Measurements from ENCODE around the gene RAB44.
A peak's percentile ranks its signal among the peaks of the same experiment; 100 is the strongest.
"Not testable (repeated sequence)": the region's sequence is repeated elsewhere in the genome, so short reads cannot be mapped to it uniquely, and the experiment has no call there.

The RAB44 gene, protein sequence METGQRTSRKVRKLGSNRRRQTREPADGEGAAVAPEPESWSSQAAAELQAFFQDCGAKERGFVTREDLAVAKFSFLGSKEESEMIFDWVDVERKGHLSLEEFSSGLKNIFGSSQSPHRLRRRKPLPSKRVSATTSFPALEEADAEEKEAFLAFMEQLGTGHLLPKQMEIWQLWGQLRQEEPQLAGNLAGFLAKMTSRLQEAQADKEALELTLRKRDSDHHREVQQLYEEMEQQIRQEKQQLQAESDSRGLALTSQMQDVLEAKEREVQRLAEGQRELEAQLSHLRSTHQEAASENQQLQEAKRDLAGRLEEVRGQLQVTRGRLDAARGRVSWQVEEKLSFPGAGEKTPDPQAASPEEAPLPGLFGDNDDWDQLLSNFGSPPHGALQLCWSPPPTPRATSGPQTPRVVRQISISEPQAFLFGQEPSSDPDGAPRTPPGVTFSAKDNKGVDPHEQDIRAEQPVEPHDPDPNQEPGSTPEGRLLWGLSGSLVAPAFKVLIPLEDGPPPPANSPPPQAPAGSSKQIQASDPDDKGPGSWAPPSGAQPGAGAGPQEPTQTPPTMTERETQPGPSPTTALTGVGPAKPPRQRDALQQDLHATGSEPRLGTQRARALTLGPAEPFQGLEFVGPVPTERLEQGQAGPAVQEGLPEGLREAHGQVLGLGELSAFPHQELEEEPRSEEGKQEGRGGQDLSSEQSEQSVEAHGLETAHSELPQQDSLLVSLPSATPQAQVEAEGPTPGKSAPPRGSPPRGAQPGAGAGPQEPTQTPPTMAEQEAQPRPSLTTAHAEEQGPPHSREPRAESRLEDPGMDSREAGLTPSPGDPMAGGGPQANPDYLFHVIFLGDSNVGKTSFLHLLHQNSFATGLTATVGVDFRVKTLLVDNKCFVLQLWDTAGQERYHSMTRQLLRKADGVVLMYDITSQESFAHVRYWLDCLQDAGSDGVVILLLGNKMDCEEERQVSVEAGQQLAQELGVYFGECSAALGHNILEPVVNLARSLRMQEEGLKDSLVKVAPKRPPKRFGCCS

GRCh38 chr6:36697481-36697903 lies at the start of gene RAB44:
Gene RAB44, plus strand, starts transcription at chr6:36697826. Its CDS starts 6,410 bp downstream, at chr6:36704236.
- no peak for DNase-seq (ENCODE audit: low read depth, low spot score)

GRCh38 chr6:36649086-36649485 lies 48.5 kb upstream of the RAB44 start:
- H3K27ac ChIP-seq: no peak overlapping the region
- DNase-seq (ENCODE audit: low read depth, low spot score): no peak

More at GRCh38 chr6:36697481-36697903, at the start of gene RAB44:
- H3K27ac ChIP-seq: no peak within 1 kb of the TSS

GRCh38 chr6:36649701-36650484 lies 47.7 kb upstream of the RAB44 start:
- no peak for DNase-seq (ENCODE audit: low read depth, low spot score)
- no peak overlapping the region for H3K27ac ChIP-seq

DNA sequence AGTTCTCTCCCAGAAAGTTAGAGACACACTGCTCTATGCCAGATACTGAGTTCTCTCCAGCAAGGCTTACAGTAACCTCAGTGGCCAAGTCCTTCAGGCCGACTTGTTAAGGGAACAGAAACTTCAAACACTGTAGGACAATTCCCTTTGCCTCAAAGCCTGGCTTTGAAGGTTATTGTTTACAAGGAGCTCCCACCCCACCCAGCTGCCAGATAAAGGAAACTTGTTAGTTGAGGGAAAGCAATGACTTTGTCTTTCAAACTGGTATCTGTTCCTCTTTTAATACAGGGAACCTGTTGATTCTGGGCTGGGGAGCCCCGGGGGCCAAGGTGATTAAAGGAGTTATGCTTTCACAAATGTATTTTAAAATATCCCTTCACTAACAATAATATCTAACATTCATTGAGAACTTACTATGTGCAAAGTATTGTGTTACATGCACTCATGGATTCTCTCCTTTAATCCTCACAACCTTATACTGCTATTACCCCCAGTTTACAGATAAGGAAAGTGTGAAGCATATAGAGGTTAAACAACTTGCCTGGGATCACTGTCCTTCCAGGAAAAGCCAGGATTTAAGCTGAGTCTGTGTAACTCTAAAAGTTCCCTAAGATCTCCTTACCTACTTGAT lies 46.7 kb upstream of the RAB44 start:
- H3K27ac ChIP-seq: no peak overlapping the region
- DNase-seq (ENCODE audit: low read depth, low spot score): no peak

GRCh38 chr6:36651659-36652379 lies 45.8 kb upstream of the RAB44 start:
- DNase-seq (ENCODE audit: low read depth, low spot score): no peak
- H3K27ac ChIP-seq: no peak overlapping the region

DNA sequence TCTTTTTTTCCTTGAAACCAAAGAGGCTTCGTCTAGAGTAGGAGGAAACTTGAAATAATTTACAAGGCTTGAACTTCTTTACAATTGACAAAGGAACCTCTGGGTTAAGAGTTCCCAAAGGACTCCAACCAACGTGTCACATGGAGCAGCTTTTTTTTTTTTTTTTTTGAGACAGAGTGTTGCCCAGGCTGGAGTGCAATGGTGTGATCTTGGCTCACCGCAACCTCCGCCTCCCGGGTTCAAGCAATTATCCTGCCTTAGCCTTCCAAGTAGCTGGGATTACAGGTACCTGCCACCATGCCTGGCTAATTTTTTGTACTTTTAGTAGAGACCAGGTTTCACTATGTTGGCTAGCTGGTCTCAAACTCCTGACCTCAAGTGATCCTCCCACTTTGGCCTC lies 43.2 kb upstream of the RAB44 start:
- H3K27ac ChIP-seq: not testable (repeated sequence)

GRCh38 chr6:36655085-36655724 lies 42.4 kb upstream of the RAB44 start:
- no peak for DNase-seq (ENCODE audit: low read depth, low spot score)
- no peak overlapping the region for H3K27ac ChIP-seq

More for the DNA sequence above, 43.2 kb upstream of the RAB44 start:
- DNase-seq (ENCODE audit: low read depth, low spot score): not testable (repeated sequence)

GRCh38 chr6:36656441-36656840 lies 41.2 kb upstream of the RAB44 start:
- no peak overlapping the region for H3K27ac ChIP-seq
- DNase-seq (ENCODE audit: low read depth, low spot score): no peak

GRCh38 chr6:36657271-36657670 lies 40.4 kb upstream of the RAB44 start:
- DNase-seq (ENCODE audit: low read depth, low spot score): no peak
- H3K27ac ChIP-seq: peak overlapping the region; percentile 18

DNA sequence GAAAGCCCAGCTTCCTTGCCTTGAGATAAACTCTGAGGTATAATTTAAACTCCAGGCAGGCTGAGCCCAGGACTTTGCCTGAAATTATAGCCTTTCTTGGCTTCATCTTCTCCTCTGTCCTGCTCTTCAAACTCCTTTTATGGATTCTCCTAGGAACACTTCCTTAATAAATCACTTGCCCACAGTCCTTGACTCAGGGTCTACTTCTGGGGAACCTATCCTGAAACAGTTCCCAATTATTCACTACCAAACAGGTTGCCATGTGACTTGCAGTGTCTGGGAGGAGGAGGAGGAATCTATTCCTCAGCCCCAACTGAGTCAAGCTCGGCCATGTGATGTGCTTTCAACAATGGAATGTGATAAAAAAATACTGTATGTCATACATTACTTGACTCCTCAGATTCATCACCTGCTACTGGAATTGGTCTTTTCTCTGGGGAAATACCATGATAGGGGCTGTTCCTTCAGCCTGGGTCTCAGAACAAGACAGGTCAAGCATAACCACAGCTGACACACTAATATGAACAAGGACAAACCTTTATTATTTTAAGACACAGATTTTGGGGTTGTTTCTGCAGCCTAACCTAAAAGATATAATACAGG lies 39.6 kb upstream of the RAB44 start:
- peak; percentile 91 for DNase-seq (ENCODE audit: low read depth, low spot score)
- H3K27ac ChIP-seq: peak overlapping the region; percentile 18

- no peak overlapping the region for H3K27ac ChIP-seq
- no peak for DNase-seq (ENCODE audit: low read depth, low spot score)
Measured at GRCh38 chr6:36659271-36659670, 38.4 kb upstream of the RAB44 start.

DNA sequence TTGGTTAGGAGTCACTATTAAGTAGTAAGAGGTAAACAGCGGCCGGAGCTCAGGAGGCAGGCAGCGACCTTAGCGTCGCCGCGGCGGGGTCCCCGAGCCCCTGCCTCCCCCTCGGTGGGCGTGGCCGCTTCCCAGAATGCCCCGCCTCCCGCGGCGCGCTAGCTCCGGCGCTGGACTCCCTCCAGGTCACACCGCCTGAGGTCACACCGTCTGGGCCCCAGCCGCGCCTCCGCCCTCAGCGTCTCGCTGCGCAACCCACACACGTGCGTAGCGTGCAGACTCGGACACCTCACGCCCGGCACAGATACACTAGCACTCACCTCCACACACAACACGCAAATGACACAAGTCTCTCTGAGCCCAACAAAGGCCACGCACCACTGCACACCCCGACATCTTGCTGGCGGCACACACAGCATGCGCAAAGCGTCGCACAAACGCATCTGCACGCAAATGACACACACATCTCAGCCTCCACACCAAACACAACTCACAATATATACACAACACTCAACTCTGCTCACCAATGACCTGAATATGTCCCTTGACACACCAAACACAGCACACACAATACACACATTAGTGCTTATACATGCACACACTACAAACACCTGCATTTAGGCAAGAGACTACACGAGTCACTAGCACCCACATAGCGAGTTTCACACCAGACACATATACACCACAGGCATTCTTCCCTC lies 36.7 kb upstream of the RAB44 start:
- DNase-seq (ENCODE audit: low read depth, low spot score): no peak
- H3K27ac ChIP-seq: no peak overlapping the region

DNA sequence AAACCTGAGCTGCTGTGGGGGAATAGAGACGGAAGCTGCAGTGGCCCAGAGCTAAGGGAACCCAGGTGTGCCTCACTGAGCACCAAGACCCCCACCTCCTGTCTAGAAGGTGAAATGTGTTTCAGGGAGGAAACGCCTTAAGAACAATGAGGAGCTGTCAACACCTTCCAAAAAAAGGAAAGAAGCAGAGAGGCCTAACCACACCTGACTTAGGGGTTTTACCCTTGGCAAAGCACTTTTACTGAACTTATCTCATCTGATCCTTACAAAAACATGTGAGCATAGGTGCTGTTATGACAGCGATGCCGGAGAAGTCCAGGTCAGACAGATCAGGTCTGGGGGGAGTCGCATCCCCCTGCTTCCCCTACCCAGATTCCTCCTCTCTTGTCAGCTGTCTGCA lies 35.2 kb upstream of the RAB44 start:
- H3K27ac ChIP-seq: no peak overlapping the region
- DNase-seq (ENCODE audit: low read depth, low spot score): no peak

DNA sequence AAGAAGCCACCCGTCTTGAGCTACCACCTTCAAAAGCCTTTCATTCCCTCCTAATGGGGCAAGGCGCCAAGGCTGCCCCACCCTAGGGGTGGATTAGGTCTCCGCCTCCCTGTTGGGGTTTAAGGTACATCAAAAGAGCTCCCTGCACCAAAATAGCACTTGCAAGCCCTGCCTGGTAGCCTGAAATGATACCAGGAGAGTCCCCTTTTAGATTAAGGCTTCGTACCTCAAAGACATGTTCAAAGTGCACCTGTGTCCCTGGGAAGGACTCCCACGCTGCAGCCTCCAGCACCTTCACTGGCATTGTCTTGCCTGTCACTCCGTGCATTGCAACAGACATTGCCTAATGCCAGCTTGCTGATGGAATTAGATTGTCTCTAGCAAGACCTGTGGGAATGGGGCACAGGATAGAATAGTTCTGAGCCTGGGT lies 34.8 kb upstream of the RAB44 start:
- H3K27ac ChIP-seq: no peak overlapping the region
- DNase-seq (ENCODE audit: low read depth, low spot score): no peak

DNA sequence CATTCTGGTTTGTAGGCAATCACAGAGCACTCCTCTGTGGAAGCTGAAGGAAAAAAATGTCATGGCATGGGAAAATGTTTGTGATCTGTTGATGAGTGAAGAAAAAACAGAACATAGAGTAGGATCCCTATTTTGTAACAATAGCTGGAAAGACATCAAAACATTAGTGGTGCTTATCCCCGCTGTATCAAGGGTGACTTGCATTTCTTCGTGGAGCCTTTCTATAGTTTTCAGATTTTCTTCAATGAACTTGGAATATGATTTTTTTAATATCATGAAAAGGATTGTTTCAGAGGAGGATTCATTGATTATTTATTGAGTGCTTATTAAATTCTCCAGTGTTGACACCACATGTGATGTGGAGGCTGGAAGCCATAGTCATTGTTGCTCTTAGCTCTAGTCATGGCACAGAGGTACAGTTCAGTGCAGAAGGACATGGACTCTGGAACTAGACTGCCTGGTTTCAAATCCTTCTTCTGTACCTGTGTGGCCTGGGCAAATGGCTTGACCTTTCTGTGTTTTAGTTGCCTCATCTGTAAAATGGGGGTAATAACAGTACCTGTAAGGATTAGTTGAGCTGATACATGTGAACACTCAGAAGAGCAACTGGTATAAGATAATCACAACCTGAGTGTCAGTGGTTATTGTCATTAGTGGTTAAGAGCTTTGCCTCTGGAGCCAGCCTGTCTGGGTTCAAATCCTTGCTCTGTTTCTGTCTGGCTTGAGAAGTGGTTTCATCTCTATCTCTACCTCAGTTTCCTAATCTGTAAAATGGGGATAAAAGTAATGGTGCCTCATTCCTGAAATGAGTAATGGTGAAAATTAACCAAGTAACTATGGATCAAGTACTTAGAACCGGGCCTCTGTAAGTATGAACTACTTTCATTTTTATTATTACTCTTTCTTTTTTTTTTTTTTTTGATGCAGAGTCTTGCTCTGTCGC lies 33.9 kb upstream of the RAB44 start:
- DNase-seq (ENCODE audit: low read depth, low spot score): no peak
- H3K27ac ChIP-seq: no peak overlapping the region

DNA sequence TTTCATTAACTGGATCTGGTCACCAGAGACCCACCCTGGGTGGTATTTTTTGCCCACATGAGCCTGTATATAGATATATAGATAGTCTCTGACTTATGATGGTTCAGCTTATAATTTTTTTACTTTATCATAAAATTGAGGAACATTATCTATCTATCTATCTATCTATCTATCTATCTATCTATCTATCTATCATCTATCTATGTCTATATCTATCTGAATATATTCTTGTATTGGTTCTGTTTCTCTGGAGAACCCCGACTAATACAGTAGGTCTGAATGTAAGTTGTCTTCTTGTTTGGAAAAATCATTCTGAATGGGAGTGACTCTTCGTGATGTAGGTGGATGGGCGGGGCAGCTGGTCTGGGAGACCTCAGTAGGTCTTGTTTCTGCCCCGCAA lies 32.4 kb upstream of the RAB44 start:
- no peak for DNase-seq (ENCODE audit: low read depth, low spot score)
- H3K27ac ChIP-seq: no peak overlapping the region

Data from epithelial cell of prostate (primary cell).